ENCODE measurements around the gene EML2. TPM values are rescaled to one million over a fixed set of nuclear protein-coding genes. Genes with fewer than 3 reads are reported as not detected.

Gene EML2
- total RNA-seq, 4 donors from 2014 or later, result 40.8 to 64.3 (median 60.0) TPM

DNA sequence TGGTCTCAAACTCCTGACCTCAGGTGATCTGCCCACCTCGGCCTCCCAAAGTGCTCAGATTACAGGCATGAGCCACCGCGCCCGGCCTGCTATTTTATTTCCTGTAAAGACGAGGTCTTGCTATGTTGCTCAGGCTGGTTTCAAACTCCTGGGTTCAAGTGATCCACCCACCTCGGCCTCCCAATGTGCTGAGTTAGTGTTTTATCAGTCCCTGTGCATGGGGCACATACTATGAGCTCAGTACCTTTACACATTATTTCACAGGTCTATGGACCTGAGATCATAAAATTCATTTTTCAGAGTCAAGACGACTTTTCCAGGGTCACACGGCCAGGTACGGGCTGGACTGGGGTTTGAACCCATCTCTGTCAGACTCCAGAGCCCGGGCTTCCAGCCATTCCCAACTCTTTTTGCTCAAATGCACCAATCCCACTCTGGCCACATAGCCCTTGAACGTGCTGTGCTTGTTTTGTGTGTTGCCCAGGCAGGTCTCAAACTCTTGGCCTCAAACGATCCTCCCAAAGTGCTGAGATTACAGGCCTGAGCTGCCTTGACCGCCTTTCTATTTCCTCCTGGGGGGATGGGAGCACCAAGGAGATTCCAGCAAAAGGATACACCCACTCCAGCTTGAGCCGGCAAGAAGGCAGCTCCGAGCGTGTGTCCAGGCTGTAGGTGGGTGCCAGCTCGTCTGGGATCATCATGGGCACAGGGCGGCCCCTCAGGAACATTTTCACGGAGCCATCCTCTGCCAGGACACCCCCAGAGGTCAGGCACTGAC is 1.1 kb downstream of the EML2 start:
- 55% methylated on average over 19 of the region's 19 CpGs; no CpG with 5 or more reads in 1 of the 2 donors for WGBS, 2 donors (ENCODE audit: low coverage in 1 of 2)
- intact Hi-C loops (cut with DNase I; ENCODE audit: low total_unique reads), result no loop called here
- no peaks in the 10 kb centered on the region for H3K9me3 ChIP-seq
- peak; percentile 63 for DNase-seq
- H3K36me3 ChIP-seq, result no peaks in the 10 kb centered on the region
- H3K4me3 ChIP-seq, result peak overlapping the region in 3 of 4 donors; percentile 62 to 75 (median 65)
- in situ Hi-C loops (cut with MboI; ENCODE audit: low pct_ligation_motif_present in 1 of 4, low pct_unique_long_range_greater_than_20kb in 1 of 4, low sequenced_read_pairs in 3 of 4), result no loop called here
- H3K4me1 ChIP-seq, result peaks cover 3 to 43% (median 36%) of the 10 kb centered on the region in 4 donors
- peak overlapping the region; percentile 42 to 87 (median 82) for H3K27ac ChIP-seq
- H3K27me3 ChIP-seq, result no peaks in the 10 kb centered on the region
- TF ChIP-seq POLR2AphosphoS5 (IDR thresholded peaks at IDR 0.05) (peak in 1 of 3 donors; percentile 29), POLR2A (IDR thresholded peaks at IDR 0.05) (peak; percentile 63)
- TF ChIP-seq, protein P1, sequence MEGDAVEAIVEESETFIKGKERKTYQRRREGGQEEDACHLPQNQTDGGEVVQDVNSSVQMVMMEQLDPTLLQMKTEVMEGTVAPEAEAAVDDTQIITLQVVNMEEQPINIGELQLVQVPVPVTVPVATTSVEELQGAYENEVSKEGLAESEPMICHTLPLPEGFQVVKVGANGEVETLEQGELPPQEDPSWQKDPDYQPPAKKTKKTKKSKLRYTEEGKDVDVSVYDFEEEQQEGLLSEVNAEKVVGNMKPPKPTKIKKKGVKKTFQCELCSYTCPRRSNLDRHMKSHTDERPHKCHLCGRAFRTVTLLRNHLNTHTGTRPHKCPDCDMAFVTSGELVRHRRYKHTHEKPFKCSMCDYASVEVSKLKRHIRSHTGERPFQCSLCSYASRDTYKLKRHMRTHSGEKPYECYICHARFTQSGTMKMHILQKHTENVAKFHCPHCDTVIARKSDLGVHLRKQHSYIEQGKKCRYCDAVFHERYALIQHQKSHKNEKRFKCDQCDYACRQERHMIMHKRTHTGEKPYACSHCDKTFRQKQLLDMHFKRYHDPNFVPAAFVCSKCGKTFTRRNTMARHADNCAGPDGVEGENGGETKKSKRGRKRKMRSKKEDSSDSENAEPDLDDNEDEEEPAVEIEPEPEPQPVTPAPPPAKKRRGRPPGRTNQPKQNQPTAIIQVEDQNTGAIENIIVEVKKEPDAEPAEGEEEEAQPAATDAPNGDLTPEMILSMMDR (IDR thresholded peaks at IDR 0.05), result no peak

DNA sequence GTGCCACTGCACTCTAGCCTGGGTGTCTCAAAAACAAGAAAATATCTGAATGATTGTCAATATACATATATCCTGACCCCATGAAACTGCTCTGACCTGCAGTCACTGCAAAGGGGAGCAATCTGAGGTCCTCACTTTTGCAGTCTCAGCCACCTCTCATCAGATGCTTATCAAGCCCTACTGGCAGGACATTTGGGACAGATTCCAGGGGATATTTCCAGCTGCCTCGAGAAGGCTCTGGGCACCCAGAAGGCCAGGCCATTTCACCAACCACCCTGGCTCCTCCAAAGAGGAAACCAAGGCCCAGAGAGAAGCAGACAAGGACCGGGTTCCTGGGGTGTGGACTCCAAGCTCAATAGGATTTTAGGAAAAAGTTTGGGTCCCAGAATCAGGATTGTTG is 2.3 kb downstream of the EML2 start:
- Histone ChIP-seq H3K4me1 (peaks cover 3 to 37% (median 28%) of the 10 kb centered on the region in 4 donors), H3K4me3 (no peak overlapping the region), H3K36me3 (no peaks in the 10 kb centered on the region), H3K27ac (no peak overlapping the region), H3K27me3 (no peaks in the 10 kb centered on the region), H3K9me3 (no peaks in the 10 kb centered on the region)
- TF ChIP-seq, protein P1 (IDR thresholded peaks at IDR 0.05), result no peak
- TF ChIP-seq POLR2A (IDR thresholded peaks at IDR 0.05) (no peak), POLR2AphosphoS5 (IDR thresholded peaks at IDR 0.05) (no peak), EP300 (IDR thresholded peaks at IDR 0.05; ENCODE audit: low read depth) (no peak)
- in situ Hi-C loops (cut with MboI; ENCODE audit: low pct_ligation_motif_present in 1 of 4, low pct_unique_long_range_greater_than_20kb in 1 of 4, low sequenced_read_pairs in 3 of 4) (no loop called here), intact Hi-C loops (cut with DNase I; ENCODE audit: low total_unique reads) (no loop called here)
- 72% methylated on average over 2 of the region's 2 CpGs; no CpG with 5 or more reads in 1 of the 2 donors for WGBS, 2 donors (ENCODE audit: low coverage in 1 of 2)
- no peak for DNase-seq

DNA sequence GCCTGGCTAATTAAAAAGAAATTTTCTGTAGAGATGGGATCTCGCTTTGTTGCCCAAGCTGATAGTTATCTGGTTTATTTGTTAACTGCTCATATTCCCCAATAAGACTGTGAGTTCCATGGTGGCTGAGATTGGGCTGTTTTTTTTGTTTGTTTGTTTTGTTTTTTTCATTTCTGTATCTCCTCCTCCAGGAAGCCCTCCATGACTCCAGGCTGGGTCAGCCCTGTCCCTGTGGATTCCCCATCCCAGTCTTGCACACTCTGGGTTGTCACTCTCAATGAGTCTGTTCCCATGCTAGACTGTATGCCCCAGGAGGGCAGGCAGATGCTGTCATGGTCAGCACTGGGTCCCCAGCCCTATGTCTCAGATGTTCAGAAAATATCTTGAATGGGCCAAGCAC is 2.9 kb downstream of the EML2 start:
- H3K27ac ChIP-seq, result no peak overlapping the region
- WGBS, 2 donors (ENCODE audit: low coverage in 1 of 2), result 96 to 100% methylated on average over 1 of the region's 1 CpG
- H3K27me3 ChIP-seq, result no peaks in the 10 kb centered on the region
- H3K9me3 ChIP-seq, result no peaks in the 10 kb centered on the region
- H3K36me3 ChIP-seq, result no peaks in the 10 kb centered on the region
- in situ Hi-C loops (cut with MboI; ENCODE audit: low pct_ligation_motif_present in 1 of 4, low pct_unique_long_range_greater_than_20kb in 1 of 4, low sequenced_read_pairs in 3 of 4), result no loop called here
- H3K4me1 ChIP-seq, result peaks cover 3 to 31% (median 22%) of the 10 kb centered on the region in 4 donors
- no peak for DNase-seq
- TF ChIP-seq POLR2AphosphoS5 (IDR thresholded peaks at IDR 0.05), result no peak
- TF ChIP-seq EP300 (IDR thresholded peaks at IDR 0.05; ENCODE audit: low read depth), result no peak
- TF ChIP-seq POLR2A (IDR thresholded peaks at IDR 0.05), result no peak
- TF ChIP-seq, protein P1 (IDR thresholded peaks at IDR 0.05), result no peak
- H3K4me3 ChIP-seq, result no peak overlapping the region
- intact Hi-C loops (cut with DNase I; ENCODE audit: low total_unique reads), result no loop called here

DNA sequence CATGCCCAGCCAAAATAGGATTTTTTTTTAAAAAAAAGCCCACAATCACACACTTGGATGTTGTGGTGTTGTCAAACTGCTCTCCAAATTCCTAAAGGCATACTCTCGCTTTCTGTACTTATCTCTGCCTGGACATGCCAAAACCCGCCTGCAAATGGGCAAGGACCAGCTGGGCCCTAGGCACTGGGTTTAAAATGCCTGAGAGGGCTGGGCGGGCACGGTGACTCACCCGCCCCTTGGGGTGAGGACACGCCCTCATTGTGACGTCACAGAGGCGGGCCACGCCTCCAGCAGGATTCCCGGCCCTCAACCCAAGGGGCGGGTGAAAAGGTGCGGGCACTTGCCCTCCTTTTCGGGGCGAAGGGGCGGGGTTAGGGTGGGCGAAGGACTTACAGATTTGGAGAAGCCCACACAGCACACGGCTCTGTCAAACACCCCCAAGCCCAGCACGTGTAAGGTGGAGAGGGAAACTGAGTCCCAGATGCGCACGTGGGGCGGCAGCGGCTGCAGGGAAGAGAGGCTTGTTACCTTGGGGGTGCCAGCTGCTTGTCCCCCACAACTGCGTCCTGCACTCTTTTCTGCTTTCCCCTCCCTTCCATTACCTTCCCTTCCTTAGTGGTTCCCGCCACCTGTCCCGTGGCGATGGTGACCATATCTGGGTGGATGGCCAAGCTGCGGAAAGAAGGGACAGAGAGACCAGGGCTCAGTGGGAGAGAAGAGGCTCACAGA is 6.6 kb downstream of the EML2 start:
- intact Hi-C loops (cut with DNase I; ENCODE audit: low total_unique reads) (no loop called here), in situ Hi-C loops (cut with MboI; ENCODE audit: low pct_ligation_motif_present in 1 of 4, low pct_unique_long_range_greater_than_20kb in 1 of 4, low sequenced_read_pairs in 3 of 4) (no loop called here)

More for the DNA sequence above, 6.6 kb downstream of the EML2 start:
- Histone ChIP-seq H3K36me3 (peaks cover 0 to 6% (median 3%) of the 10 kb centered on the region in 4 donors), H3K4me1 (peaks cover 0 to 8% (median 3%) of the 10 kb centered on the region in 4 donors), H3K27ac (no peak overlapping the region), H3K27me3 (no peaks in the 10 kb centered on the region), H3K4me3 (no peak overlapping the region), H3K9me3 (no peaks in the 10 kb centered on the region)
- peak; percentile 70 for DNase-seq
- WGBS, 2 donors (ENCODE audit: low coverage in 1 of 2), result 63 to 93% methylated on average over 10 to 26 of the region's 27 CpGs
- TF ChIP-seq, protein P1 (IDR thresholded peaks at IDR 0.05), result no peak
- TF ChIP-seq EP300 (IDR thresholded peaks at IDR 0.05; ENCODE audit: low read depth), result no peak
- TF ChIP-seq POLR2A (IDR thresholded peaks at IDR 0.05), result no peak
- no peak for TF ChIP-seq POLR2AphosphoS5 (IDR thresholded peaks at IDR 0.05)

All from transverse colon (tissue), 4 donors.